GM10266 (cell line): Measurements from ENCODE around the gene ATP5MK.
A peak's percentile ranks its signal among the peaks of the same experiment; 100 is the strongest.

Experiments used
- DNase-seq: peaks from one replicate; pipeline ENCODE4 v3.0.0; 2012; ENCODE audit errors: extremely low spot score
- TF ChIP-seq, protein P1 (sequence below): IDR thresholded peaks from 2 replicates; pipeline ENCODE4 v1.5.1; 2012; ENCODE audit warnings: mild to moderate bottlenecking, low read depth; ENCODE audit not compliant: control insufficient read depth, insufficient read depth; ENCODE audit errors: missing control alignments

Gene ATP5MK

DNA sequence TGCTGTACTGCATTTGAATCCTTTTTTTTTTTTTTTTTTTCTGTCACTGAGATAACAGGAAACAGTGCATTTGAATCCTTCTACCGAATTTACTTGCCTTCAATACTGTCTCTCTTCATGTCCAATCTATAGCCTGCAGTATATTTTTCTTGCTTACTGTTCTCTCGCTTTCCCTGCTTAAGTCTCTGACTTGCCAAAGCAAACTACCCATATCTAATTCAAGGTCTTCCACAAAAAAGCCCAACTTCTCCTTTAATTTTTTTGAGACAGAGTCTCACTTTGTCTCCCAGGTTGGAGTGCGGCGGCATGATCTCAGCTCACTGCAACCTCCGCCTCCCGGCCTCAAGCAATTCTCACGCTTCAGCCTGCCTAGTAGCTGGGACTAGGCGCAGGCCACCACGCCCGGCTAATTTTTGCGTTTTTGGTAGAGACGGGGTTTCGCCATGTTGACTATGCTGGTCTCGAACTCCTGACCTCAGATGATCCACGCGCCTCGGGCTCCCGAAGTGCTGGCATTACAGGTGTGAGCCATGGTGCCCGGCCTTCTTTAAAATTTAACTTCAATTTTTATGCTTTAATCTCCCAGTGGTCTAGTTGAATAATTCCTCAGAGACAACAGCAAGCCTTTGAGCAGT lies 1.0 kb upstream of the ATP5MK start:
- TF ChIP-seq, protein P1, sequence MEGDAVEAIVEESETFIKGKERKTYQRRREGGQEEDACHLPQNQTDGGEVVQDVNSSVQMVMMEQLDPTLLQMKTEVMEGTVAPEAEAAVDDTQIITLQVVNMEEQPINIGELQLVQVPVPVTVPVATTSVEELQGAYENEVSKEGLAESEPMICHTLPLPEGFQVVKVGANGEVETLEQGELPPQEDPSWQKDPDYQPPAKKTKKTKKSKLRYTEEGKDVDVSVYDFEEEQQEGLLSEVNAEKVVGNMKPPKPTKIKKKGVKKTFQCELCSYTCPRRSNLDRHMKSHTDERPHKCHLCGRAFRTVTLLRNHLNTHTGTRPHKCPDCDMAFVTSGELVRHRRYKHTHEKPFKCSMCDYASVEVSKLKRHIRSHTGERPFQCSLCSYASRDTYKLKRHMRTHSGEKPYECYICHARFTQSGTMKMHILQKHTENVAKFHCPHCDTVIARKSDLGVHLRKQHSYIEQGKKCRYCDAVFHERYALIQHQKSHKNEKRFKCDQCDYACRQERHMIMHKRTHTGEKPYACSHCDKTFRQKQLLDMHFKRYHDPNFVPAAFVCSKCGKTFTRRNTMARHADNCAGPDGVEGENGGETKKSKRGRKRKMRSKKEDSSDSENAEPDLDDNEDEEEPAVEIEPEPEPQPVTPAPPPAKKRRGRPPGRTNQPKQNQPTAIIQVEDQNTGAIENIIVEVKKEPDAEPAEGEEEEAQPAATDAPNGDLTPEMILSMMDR = no peak
- DNase-seq = no peak

DNA sequence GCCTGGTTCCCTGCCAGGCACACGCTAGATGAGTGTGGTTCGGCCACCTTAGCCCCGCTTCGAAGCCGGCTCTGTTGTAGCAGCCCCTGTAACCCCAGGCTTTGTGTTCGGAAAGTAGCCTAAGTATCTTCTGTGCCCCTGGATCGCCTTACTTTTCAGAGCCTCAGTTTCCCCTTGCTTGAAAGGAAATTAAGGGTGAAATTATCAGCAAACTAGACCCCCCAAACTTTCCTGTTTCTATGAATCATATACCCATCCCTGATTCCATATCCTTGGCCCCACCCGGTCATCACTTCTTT lies 463 bp upstream of the ATP5MK start:
- DNase-seq = no peak
- TF ChIP-seq, protein P1 = no peak

GRCh38 chr10:103395754-103396066 lies 565 bp downstream of the ATP5MK start:
- no peak for DNase-seq
- TF ChIP-seq, protein P1 = no peak

- DNase-seq = no peak
- TF ChIP-seq, protein P1 = no peak
Observed at GRCh38 chr10:103394180-103394579, 2.1 kb downstream of the ATP5MK start.

DNA sequence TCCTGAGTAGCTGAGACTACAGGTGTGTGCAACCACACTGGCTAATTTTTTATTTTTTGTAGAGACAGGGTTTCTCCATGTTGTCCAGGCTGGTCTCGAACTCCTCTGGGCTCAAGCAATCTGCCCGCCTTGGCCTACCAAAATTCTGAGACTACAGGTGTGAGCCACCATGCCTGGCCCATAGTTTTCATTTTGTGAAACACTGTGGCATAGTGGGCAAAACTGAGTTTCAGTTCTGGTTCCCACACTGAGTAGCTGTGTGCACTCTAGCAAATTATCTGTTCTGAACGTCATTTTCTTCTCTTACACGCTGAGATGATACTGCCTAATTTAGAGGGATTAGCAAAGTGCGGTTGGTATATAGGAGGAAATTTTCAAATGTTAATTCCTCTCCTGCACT lies 13.5 kb downstream of the ATP5MK start:
- DNase-seq = no peak

GRCh38 chr10:103374263-103374662 lies 22.0 kb downstream of the ATP5MK start:
- TF ChIP-seq, protein P1 = no peak

More for the DNA sequence above, 13.5 kb downstream of the ATP5MK start:
- TF ChIP-seq, protein P1 = no peak

DNA sequence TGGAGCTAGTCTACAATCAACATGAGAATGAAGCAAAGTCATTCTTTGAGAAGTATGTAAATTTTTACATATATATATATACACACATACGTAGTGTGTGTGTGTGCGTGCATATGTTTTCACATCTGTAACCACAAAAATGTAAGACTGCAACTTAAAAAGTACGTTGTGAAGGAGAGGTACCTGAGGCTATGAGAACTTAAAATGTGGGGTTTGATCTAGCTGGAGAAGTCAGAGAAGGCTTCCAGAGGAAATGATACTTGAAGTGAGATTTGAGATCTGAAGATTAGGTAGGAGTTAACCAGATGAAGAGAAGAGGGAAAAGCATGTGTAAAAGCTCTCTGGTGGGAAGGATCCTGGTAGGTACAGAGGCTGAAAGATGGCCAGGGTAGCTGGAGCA lies 22.7 kb downstream of the ATP5MK start:
- peak; percentile 26 for DNase-seq
- TF ChIP-seq, protein P1 = no peak

More at GRCh38 chr10:103374263-103374662, 22.0 kb downstream of the ATP5MK start:
- no peak for DNase-seq
